Activated CD8-positive, alpha-beta memory T cell treated with anti-CD3 and anti-CD28 coated beads for 4 hours (primary cell): Measurements from ENCODE around the gene RCN2.

Experiments used
- DNase-seq, 2 donors: peaks; one replicate each; pipeline ENCODE4 v3.0.0-alpha.2; 2020; ENCODE audit warnings: low read depth in 2 of 2

The RCN2 gene

GRCh38 chr15:76994496-76994895, 62.9 kb downstream of the RCN2 start:
- no peak for DNase-seq

DNA sequence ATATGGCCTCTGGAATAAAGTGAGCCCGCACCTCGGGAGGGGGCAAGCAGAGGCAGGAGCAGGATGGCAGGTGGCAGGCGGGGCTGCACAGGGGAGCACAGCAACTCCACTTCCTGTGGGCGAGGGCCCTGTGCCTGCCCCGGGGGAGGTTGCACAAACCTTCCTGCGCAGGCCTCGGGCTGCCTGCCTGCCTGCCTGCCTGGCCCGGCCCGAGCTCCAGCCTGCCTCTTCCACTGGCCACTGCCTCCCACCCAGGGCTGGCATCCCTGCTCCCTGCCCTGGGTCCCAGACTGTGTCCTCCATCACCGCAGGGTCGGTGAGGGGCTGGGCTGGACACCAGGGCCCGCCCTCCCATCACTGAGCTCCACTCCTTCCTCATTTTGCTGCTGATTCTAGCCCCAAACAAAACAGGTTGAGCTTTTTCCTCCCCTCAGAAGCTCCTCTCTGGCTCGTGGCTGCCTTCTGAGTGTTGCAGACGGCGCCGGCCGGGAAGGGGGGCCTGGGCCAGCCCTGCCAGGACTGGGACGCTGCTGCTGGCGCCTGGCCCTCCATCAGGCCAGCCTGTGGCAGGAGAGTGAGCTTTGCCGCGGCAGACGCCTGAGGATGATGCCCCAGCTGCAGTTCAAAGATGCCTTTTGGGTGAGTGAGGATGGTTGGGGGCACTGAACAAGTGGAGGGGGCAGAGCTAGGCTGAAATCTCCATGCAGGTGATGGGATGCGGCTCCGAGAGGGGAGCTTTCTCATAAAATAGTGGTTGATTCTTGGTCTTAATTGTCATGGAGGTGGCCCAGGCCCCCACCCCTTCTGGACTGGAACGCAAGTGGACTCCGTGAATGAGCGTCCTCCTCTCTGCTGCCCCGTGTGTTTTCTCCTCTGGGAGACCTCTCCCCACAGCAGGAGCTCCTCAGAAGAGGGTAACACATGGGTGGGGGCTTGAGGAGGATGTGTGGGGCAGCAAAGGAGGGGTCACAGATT, 63.7 kb downstream of the RCN2 start, which contains the start of gene PSTPIP1:
PSTPIP1 (plus strand) TSS at position 156 of the 975 bp plus-strand sequence; CDS start at position 604, 448 bp downstream.
- DNase-seq = peak in 1 of 2 donors; percentile 28

DNA sequence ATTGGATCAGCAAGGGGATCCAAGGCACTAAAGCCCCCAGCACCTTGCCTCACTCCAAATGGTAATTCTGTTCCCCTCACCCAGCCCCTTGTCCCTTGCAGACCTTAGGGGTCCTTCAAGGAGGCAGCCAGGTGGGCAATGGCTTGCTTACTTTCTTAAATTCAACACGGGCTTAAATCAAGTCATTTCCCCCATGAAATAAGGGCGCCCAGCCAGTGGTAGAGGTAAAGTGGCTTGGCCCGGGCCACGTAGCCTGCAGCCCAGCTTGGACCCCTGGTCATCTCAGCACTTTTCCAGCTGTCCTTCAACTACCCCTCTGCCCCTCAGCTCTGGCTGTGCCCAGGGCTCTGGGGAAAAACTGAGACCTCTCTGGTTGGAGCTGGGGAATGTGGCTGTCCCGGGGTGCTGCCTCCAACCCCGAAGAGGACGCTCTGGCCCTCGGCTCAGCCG, 64.6 kb downstream of the RCN2 start:
- no peak for DNase-seq

DNA sequence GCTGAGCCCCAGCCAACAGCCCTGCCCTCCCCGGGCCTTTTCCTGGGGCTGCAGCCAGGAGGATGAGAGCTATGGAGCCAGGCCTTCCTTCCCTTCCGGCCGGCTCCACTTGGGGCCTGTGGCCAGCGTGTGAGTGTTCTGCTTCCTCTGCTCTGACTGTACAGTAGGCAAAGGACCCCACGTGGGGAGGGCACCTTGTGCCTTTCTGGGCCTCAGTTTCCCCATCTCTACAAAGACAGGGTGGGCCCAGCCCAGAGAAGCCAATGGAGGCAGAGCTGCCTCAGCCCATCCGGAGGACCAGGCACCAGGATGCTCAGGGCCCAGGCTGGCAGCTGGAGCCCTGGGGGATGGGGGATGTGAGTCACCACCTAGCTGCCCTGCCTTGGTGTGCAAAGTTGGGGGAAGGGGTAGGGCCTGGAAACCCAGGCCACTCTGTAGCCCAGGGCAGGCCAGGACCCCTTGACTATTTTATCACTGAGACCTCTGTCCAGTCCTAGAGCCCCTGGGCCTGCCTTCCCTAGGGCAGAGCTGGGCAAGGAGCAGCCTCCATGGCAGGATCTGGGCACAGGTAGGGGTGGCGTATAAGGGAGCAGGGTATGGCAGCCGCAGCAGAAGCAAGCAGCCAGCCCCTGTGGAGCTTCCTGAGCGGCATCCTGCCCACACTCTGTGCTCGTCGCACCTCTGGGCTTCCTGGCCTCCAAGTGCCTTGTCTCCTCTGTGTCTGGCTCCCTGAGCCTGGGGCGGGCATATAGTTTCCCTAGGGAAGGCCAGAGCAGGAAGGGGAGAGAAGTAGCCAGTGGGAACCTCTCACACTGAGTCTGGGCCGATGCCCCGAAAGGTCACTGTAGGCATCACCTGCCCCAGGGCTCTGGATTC, 65.2 kb downstream of the RCN2 start:
- no peak for DNase-seq

GRCh38 chr15:76998663-76999285, 67.2 kb downstream of the RCN2 start:
- DNase-seq = no peak

GRCh38 chr15:76999996-77000395, 68.4 kb downstream of the RCN2 start:
- no peak for DNase-seq

DNA sequence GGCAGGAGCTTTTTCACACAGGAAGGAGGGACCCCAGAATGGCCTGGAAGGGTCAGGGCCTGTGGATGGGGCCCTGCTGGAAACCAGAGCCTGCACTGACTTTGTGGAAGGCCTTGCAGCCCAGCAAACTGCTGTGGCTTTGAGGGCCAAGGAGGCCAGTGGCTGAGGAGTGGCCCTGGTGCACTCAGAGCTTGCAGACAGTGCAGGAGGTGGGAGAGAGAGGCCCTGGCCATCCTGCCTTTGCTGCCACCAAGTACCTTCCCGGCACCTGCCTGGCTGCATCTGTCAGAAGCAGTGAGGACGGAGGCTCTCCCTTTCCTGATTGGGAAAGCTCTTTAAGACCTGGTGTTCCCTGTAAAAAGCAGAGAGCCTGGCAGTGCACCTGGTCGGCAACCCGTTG, 69.8 kb downstream of the RCN2 start:
- DNase-seq = no peak

GRCh38 chr15:77001966-77002365, 70.4 kb downstream of the RCN2 start:
- DNase-seq = no peak

GRCh38 chr15:77002436-77002835, 70.9 kb downstream of the RCN2 start:
- DNase-seq = no peak

- peak; percentile 43 to 67 for DNase-seq
Measured at GRCh38 chr15:77002954-77003912, 71.7 kb downstream of the RCN2 start.
